HepG2 (cell line): ENCODE measurements around the gene TSPYL1. TPM values are rescaled to one million over a fixed set of nuclear protein-coding genes. Genes with fewer than 3 reads are reported as not detected.

ENCODE experiments used
- ARID2 ChIP-seq: sonication (generic); formaldehyde crosslinking; IDR thresholded peaks from 2 replicates; pipeline ENCODE4 v1.8.1; 2022; ENCODE audit warnings: mild to moderate bottlenecking, missing genetic modification reagents, borderline replicate concordance
- BATF2 ChIP-seq: sonication (generic); formaldehyde crosslinking; IDR thresholded peaks from 2 replicates; pipeline ENCODE4 v1.8.0; 2022; ENCODE audit warnings: mild to moderate bottlenecking, missing genetic modification reagents, moderate library complexity
- GLMP ChIP-seq: sonication (generic); formaldehyde crosslinking; IDR thresholded peaks from 2 replicates; pipeline ENCODE4 v1.9.0; 2021; ENCODE audit warnings: missing genetic modification reagents, mild to moderate bottlenecking, borderline replicate concordance
- GPN1 ChIP-seq: sonication (generic); formaldehyde crosslinking; IDR thresholded peaks from 2 replicates; pipeline ENCODE4 v1.5.1; 2020; ENCODE audit warnings: missing genetic modification reagents, borderline replicate concordance
- HNRNPH1 ChIP-seq: fragments of 200-400 bp; formaldehyde crosslinking; optimal IDR thresholded peaks from 2 replicates; pipeline ENCODE3; 2017; ENCODE audit warnings: mild to moderate bottlenecking, low read depth, low read length
- JARID2 ChIP-seq: sonication (generic); formaldehyde crosslinking; IDR thresholded peaks from 2 replicates; pipeline ENCODE4 v1.8.1; 2023; ENCODE audit warnings: missing genetic modification reagents, inconsistent platforms; ENCODE audit not compliant: insufficient replicate concordance
- POLR2A ChIP-seq, 2 experiments: IDR thresholded peaks; 2 replicates each; pipeline ENCODE4 v1.6.1; 2011; ENCODE audit warnings: low read depth in 2 of 2, low read length in 2 of 2, mild to moderate bottlenecking in 1 of 2, moderate library complexity in 1 of 2; ENCODE audit not compliant: insufficient read depth in 1 of 2
- RARG ChIP-seq: sonication (generic); formaldehyde crosslinking; IDR thresholded peaks from 2 replicates; pipeline ENCODE4 v1.4.0; 2020; ENCODE audit warnings: low read depth, mild to moderate bottlenecking, missing genetic modification reagents
- SIN3A ChIP-seq: IDR thresholded peaks from 2 replicates; pipeline ENCODE4 v1.6.1; 2011; ENCODE audit warnings: low read depth, mild to moderate bottlenecking, control low read depth, low read length, borderline replicate concordance
- SKIL ChIP-seq: sonication (generic); formaldehyde crosslinking; IDR thresholded peaks from 2 replicates; pipeline ENCODE4 v1.8.0; 2022; ENCODE audit warnings: missing genetic modification reagents, mild to moderate bottlenecking, moderate library complexity, borderline replicate concordance
- SMAD1 ChIP-seq: sonication (generic); formaldehyde crosslinking; IDR thresholded peaks from 2 replicates; pipeline ENCODE4 v1.4.0; 2020; ENCODE audit warnings: missing genetic modification reagents, low read depth, mild to moderate bottlenecking, borderline replicate concordance
- SRSF1 ChIP-seq: fragments of 200-400 bp; formaldehyde crosslinking; optimal IDR thresholded peaks from 2 replicates; pipeline ENCODE3; 2017; ENCODE audit warnings: mild to moderate bottlenecking, low read depth, low read length, moderate library complexity
- TEAD2 ChIP-seq: sonication (generic); formaldehyde crosslinking; IDR thresholded peaks from 2 replicates; pipeline ENCODE4 v1.9.0; 2021; ENCODE audit warnings: missing genetic modification reagents
- USF2 ChIP-seq, 2 experiments: sonication (generic) in 1 of 2; formaldehyde crosslinking in 1 of 2; IDR thresholded peaks; 2 replicates each; pipeline versions ENCODE4 v1.5.1 to v1.6.1; 2011 to 2020; ENCODE audit warnings: borderline replicate concordance in 1 of 2, low read depth in 1 of 2, low read length in 1 of 2, mild to moderate bottlenecking in 1 of 2, missing genetic modification reagents in 1 of 2, moderate library complexity in 1 of 2
- polyA plus RNA-seq, 8 experiments: library from polyadenylated mRNA; depleted of rRNA in 3 of 8; stranded (reverse) in 7 of 8; unstranded in 1 of 8; fragments of >200 nt; fragmentation: Illumina TruSeq in 4 of 8; extraction: Trizol in 4 of 8; gene quantifications; 2 replicates each; pipeline versions ENCODE4 v1.2.1 to v1.2.3, GENCODE V29; 2011 to 2016; ENCODE audit warnings: low read depth in 4 of 8, missing spikeins in 1 of 8, mixed read lengths in 1 of 8; ENCODE audit not compliant: insufficient read depth in 1 of 8
- total RNA-seq, 5 experiments: library from RNA; depleted of rRNA; stranded (reverse); fragments of >200 nt; fragmentation: Illumina TruSeq; extraction: Trizol; gene quantifications; 2 replicates each; pipeline ENCODE4 v1.2.3, GENCODE V29; 2016; ENCODE audit warnings: low read depth in 1 of 5
- TF ChIP-seq, protein P1 (sequence below): sonication (generic); formaldehyde crosslinking; IDR thresholded peaks from 2 replicates; pipeline ENCODE4 v1.4.0; 2020; ENCODE audit warnings: low read depth, missing genetic modification reagents

Gene TSPYL1
- total and polyA plus RNA-seq, 2 of the 13 experiments (the other 11 are each of a cell fraction or from before 2014, with no cell fraction given): 28.3 to 93.0 TPM

DNA sequence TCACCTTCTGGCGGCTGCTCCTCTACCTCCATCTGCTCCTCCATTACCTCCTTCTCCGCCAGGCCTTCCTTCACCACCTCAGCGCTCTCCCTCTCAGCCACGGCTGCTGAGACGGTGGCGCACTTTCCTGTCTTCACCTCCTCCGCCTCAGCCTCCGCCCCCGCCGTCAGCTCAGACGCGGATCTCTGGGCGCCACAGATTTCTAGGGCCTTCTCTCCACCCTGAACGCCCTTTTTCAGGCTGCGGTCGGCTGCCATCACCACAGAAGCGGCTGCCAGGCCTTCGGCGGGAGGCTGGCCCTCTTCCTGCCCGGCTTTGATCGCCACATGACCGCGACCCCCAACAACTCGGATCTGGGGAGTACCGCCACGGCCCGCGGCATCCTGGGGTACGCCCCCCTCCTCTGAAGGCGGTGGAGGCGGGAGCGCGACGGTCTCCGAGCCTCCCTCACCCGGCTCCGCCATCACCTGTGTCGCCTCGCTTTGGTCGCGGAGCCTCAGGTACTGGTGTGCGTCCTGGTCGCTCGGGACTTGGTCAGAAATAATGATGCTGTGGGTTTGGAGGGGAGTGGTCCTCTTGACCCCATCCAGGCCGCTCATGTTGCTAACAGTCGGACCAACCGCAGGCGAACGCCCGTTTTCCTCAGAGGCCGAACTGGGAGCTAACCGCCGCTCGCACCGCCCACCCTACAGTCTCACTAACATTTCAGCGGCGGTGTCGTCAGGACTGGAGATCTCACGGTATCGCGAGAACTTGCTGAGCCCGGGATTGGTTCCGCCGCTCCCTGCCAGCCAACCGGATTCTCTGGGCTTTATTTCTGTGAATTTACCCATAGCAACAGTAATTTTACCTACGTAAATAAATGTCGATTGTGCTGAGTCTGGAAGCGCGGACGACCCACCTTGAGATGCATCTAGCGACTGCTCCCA lies at the start of gene TSPYL1 (continued):
- TF ChIP-seq JARID2 (CRISPR knock-in tag): no peak
- TF ChIP-seq, protein P1, sequence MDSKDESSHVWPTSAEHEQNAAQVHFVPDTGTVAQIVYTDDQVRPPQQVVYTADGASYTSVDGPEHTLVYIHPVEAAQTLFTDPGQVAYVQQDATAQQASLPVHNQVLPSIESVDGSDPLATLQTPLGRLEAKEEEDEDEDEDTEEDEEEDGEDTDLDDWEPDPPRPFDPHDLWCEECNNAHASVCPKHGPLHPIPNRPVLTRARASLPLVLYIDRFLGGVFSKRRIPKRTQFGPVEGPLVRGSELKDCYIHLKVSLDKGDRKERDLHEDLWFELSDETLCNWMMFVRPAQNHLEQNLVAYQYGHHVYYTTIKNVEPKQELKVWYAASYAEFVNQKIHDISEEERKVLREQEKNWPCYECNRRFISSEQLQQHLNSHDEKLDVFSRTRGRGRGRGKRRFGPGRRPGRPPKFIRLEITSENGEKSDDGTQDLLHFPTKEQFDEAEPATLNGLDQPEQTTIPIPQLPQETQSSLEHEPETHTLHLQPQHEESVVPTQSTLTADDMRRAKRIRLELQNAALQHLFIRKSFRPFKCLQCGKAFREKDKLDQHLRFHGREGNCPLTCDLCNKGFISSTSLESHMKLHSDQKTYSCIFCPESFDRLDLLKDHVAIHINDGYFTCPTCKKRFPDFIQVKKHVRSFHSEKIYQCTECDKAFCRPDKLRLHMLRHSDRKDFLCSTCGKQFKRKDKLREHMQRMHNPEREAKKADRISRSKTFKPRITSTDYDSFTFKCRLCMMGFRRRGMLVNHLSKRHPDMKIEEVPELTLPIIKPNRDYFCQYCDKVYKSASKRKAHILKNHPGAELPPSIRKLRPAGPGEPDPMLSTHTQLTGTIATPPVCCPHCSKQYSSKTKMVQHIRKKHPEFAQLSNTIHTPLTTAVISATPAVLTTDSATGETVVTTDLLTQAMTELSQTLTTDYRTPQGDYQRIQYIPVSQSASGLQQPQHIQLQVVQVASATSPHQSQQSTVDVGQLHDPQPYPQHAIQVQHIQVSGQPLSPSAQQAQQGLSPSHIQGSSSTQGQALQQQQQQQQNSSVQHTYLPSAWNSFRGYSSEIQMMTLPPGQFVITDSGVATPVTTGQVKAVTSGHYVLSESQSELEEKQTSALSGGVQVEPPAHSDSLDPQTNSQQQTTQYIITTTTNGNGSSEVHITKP (CRISPR knock-in tag): 0 out of 2 replicates have a peak, but pooled peaks have one; percentile 16
- no peak for TF ChIP-seq SRSF1
- no peak for TF ChIP-seq GPN1 (CRISPR knock-in tag)
- TF ChIP-seq BATF2: no peak
- no peak for TF ChIP-seq GLMP (CRISPR knock-in tag)
- TF ChIP-seq USF2 (IDR thresholded peaks at IDR 0.05; ENCODE audit: low read depth, low read length): no peak
- no peak for TF ChIP-seq USF2 (CRISPR knock-in tag; IDR thresholded peaks at IDR 0.05; ENCODE audit: borderline replicate concordance)
- peak; percentile 95 to 96 for TF ChIP-seq POLR2A (IDR thresholded peaks at IDR 0.05; ENCODE audit: insufficient read depth in 1 of 2, low read depth in 2 of 2, low read length in 2 of 2)
- TF ChIP-seq TEAD2: peak; percentile 69; the same call in 1 of the 2 replicates
- TF ChIP-seq SMAD1 (CRISPR knock-in tag): 0 out of 2 replicates have a peak, but pooled peaks have one; percentile 84
- TF ChIP-seq SKIL: no peak
- TF ChIP-seq ARID2 (CRISPR knock-in tag): peak; percentile 93
- TF ChIP-seq HNRNPH1: peak; percentile 71
- TF ChIP-seq SIN3A: peak; percentile 82; the same call in 1 of the 2 replicates
- TF ChIP-seq RARG (CRISPR knock-in tag): peak; percentile 65; the same call in 1 of the 2 replicates
